OCI-LY3 (cell line): ENCODE data around the gene RMND5A.

ENCODE experiments used
- CTCF ChIP-seq: fragments of 200-600, 300-600 bp; sonication (generic); IDR thresholded peaks from 2 replicates; pipeline ENCODE4 v1.5.1; 2014; ENCODE audit warnings: antibody characterized with exemption, low read length, low read depth
- EZH2phosphoT487 ChIP-seq: fragments of 200-600 bp; shearing (Covaris generic); IDR thresholded peaks from 2 replicates; pipeline ENCODE4 v1.6.1; 2018; ENCODE audit warnings: antibody characterized with exemption, mixed run types, low read depth

- TF ChIP-seq EZH2phosphoT487: no peak
- no peak for TF ChIP-seq CTCF
Measured at GRCh38 chr2:86685351-86685750, 34.7 kb upstream of the RMND5A start.
